Measurements from ENCODE around the gene GOLGA8B. TPM values are rescaled to one million over a fixed set of nuclear protein-coding genes. Genes with fewer than 3 reads are reported as not detected.
"Not testable (repeated sequence)": the region's sequence is repeated elsewhere in the genome, so short reads cannot be mapped to it uniquely, and the experiment has no call there.

GOLGA8B gene
- total RNA-seq, 1 experiment from 2014 or later: 18.7 TPM

DNA sequence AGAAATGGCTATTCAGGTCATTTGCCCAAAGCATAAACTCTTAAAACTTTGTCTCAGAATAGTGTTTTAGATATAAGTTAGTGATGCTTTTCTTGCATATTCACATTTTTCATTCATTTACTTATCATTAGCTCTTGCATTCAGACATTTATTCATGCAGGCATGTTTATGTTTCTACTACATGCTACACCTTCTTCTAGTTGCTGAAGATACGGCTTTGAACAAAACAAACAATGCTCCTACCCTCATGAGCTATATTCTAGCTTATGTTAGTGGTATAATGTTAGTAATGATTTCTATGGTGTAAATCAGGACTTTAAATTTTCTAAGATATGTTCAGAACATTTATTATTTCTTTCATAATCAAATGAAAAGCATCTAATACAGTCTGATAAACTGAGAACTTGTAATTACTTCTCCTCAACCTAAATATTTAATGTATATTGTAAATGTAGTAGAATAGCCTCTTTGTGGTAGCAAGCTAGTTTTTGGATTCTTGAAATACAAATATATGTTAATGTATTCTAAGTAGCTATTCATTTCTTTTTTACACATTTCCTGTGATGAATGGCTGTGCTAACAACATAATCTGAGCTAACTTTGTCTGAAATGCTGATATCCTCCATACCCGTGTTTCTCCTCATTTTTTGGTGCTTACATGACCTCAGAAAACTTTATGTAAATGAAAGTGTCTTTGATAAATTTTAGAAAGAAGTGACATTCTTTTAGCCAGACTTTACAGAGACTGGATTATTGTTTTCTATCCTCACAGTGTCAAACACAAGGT lies 15.5 kb upstream of the GOLGA8B start:
- no peak for DNase-seq (ENCODE audit: low spot score)

- DNase-seq (ENCODE audit: low spot score): no peak
Measured at GRCh38 chr15:34597316-34597715, 13.9 kb upstream of the GOLGA8B start.

DNA sequence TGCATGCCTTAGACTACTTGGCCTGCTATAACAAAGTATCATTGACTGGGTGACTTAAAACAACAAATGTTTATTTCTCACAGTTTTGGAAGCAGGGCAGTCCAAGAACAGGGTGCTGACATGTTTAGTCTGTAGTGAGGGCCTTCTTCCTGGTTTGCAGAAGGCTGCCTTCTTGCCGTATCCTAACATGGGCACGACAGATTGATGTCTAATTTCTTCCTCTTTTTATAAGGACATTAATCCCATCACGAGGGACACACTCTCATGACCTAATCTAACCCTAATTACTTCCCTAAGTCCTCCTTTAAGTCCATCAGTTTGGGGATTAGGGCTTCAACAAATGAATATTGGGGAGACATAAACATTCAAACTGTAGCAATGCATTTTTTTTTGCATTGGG lies 10.9 kb upstream of the GOLGA8B start:
- no peak for DNase-seq (ENCODE audit: low spot score)

GRCh38 chr15:34591306-34591705 lies 7.9 kb upstream of the GOLGA8B start:
- no peak for DNase-seq (ENCODE audit: low spot score)

DNA sequence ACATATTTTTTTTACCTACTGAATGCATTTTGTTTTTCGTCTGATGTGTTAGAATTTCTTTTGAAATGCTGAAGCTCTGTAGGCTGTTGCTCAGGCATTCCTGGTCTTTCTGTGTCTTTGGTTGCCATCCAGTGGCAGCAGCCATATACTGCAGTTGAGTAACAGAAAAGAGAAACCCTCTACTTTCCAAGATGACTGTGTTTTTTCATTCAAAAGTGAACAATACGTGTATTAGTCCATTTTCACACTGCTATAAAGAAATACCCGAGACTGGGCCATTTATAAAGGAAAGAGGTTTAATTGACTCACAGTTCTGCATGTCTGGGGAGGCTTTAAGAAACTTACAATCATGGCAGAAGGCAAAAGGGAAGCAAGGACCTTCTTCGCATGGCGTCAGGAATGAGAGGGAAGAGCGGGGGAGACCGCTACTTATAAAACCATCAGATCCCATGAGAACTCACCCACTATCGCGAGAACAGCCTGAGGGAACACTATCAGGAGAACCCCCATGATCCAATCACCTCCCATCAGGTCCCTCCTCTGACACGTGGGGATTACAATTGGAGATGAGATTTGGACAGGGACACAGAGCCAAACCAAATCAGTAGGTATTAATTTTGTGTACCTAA lies 4.7 kb upstream of the GOLGA8B start:
- peak; percentile 92 for DNase-seq (ENCODE audit: low spot score)

GRCh38 chr15:34585966-34586365 lies 2.5 kb upstream of the GOLGA8B start:
- not testable (repeated sequence) for DNase-seq (ENCODE audit: low spot score)

DNA sequence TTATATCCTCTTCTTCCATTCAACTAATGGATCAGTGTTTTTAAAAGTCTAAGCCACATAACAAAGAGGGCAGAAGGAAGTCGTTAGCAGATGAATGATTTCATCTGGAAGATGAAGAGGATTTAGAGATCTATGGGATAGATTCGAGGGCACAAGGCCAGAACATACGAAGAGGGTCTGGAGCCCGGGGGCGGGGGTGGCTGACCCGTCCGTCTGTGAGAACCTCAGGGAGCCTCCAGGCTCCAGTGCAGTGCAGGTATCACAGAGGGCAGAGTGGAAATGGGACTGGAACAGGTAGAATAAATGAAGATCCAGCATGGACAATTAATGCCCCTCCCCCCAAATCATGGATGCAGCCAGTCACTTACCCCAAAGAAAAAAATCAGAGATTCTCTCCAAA lies 1.5 kb upstream of the GOLGA8B start:
- no peak for DNase-seq (ENCODE audit: low spot score)

DNA sequence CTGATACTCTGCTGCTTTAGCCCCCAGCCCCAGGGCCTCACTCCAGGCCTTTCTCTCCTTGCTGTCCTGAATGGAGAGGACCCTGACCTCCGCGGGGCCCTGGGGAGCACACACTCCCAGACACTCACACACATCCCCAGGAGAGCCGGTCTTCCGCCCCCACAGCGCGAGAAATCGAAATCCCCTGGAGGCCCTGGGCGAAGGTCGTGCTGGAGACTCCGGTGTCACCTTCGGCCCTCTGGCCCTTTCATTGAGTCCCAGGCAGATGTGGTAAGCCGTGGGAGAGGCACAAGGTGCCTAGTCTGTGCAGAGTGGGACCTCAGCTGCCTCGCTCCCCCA lies 848 bp upstream of the GOLGA8B start:
- DNase-seq (ENCODE audit: low spot score): no peak

- DNase-seq (ENCODE audit: low spot score): peak; percentile 14
Measured at GRCh38 chr15:34582461-34583371, 735 bp downstream of the GOLGA8B start.

DNA sequence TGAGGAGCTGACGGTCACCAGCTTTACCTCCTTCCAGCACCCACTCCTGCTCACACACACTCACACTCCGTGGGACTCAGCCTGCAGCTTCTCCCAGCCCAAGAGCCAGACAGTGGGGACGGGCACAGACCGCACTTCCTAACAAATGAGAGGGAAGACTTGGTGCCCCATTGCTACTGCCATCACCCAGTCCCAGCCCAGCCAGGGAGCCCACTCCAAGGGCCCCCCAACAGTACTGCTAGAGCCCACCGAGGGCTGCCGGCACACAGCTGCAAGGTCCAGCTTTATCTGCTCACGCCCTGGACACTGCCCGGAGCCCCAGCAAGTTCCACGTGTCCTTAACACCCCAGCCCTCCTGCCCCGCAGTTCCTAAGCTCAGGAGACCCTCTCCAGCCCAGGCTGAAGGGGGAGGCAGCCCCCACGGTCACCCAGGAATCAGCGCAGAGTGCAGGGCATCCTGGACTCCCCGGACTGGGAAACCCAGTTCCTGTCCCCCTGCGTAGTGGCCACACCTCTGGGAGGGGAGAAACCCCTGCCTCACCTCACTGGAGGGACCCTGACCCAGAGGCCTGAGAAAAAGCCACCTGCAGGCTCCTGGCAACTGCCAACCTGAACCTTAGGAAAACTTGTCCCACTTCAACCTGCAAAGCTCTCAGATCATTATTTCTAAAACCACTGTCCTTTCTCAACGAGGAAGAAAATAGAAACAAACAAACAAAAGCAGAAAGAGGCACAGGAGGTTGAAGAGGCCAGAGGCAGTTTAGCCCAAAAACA lies 1.6 kb downstream of the GOLGA8B start:
- DNase-seq (ENCODE audit: low spot score): not testable (repeated sequence)

GRCh38 chr15:34581043-34581365 lies 2.4 kb downstream of the GOLGA8B start:
- no peak for DNase-seq (ENCODE audit: low spot score)

DNA sequence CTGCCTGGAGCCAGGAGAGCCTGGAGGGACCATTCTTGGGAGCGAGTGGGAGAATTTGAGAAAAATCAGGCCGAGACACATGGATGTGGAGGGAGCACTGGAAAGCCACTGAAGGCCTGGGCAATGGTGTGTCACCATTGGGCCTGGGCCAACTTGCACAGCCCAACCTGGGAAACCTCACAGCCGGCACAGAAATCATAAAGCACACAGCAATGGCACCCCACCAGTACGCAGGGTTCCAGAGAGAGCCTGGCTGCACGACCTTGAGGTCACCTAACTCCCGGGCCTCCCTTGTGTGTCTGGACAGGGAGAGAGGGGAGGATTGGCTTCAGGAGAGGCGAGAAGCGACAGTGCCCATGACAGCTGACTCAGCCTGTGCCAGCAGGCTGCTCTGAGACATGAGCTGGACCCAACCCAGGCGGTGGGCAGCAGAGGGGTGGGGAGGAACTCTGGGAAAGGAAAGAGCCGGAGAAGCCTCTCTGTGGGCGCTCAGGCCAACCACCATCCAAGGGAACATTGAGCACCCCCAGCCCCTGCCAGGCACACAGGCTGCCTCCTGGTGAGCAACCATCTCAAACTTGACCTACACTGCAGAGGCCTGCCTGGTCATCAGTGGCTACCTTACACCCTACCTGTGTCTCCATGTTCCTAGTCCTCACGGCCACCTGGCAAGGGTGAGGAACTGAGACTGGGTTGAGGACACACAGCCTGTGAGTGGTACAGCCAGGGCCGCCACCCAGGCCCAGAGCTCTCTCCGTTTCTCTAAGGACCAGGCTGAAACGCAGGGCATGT lies 3.0 kb downstream of the GOLGA8B start:
- not testable (repeated sequence) for DNase-seq (ENCODE audit: low spot score)

- DNase-seq (ENCODE audit: low spot score): no peak
Measured at GRCh38 chr15:34578283-34578674, 5.2 kb downstream of the GOLGA8B start.

- not testable (repeated sequence) for DNase-seq (ENCODE audit: low spot score)
Measured at GRCh38 chr15:34577658-34578282, 5.7 kb downstream of the GOLGA8B start.

DNA sequence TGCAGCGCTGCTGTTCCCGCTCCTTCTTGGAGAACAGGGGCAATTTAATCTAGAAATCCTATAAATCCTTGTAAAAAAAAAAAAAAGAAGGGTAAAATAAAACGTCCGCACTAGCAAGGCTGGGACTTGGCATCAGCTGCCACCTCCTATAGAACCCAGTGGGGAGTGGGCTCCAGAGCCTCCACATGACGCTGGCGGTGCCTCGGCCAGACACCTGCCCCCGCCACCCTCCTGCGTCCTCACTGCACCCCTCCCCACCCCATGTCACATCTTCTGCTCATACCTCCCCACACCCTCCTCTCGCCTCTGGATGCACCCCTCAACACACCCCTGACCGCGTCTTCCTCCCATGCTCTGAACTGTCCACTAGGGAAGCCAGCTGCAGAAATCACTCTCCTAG lies 8.4 kb downstream of the GOLGA8B start:
- DNase-seq (ENCODE audit: low spot score): not testable (repeated sequence)

DNA sequence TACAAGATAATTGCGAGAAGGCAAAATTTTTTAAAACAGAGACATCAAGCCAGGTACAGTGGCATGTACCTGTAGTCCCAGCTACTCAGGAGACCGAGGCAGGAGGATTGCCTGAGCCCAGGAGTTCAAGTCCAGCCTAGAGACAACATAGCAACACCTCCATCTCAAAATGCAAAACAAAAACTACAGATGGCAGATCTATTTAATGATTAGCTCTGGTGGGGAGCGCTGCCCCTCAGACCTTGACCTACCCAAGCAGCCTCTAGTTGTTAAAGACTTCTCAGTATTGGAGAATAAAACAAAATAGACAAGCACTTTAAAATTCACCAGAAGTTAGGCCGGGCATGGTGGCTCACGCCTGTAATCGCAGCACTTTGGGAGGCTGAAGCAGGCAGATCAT lies 10.5 kb downstream of the GOLGA8B start:
- DNase-seq (ENCODE audit: low spot score): not testable (repeated sequence)

- DNase-seq (ENCODE audit: low spot score): not testable (repeated sequence)
Measured at GRCh38 chr15:34572019-34572641, 11.3 kb downstream of the GOLGA8B start.

GRCh38 chr15:34569670-34570396 lies 13.6 kb downstream of the GOLGA8B start:
- DNase-seq (ENCODE audit: low spot score): not testable (repeated sequence)

DNA sequence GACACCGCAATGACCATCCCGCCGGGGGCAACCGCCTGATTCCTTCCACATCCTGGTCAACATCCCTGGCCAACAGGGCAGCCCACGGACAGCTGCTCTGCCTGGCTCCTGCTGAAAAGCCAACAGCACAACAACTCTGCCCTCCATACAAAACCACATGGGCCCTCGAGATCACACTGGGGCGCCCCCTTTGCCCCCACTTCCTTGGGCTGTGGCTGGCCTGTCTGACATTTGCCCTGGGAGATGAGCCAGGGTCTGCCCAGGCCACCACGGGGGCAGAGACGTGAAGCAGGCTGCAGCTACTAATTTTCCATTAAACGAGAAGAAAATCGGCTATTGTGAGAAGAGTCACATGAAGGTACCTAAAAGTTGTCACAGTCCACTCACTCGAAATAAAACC lies 16.3 kb downstream of the GOLGA8B start:
- DNase-seq (ENCODE audit: low spot score): not testable (repeated sequence)
